GM18519 (cell line): ENCODE results near the gene MYT1.

Experiments
- ATAC-seq: cut with Tn5 transposase; IDR thresholded peaks from one replicate; pipeline ENCODE4 v1.9.1; 2021; ENCODE audit warnings: mild to moderate bottlenecking, moderate library complexity; ENCODE audit not compliant: unreplicated experiment, low FRiP score

MYT1 gene

DNA sequence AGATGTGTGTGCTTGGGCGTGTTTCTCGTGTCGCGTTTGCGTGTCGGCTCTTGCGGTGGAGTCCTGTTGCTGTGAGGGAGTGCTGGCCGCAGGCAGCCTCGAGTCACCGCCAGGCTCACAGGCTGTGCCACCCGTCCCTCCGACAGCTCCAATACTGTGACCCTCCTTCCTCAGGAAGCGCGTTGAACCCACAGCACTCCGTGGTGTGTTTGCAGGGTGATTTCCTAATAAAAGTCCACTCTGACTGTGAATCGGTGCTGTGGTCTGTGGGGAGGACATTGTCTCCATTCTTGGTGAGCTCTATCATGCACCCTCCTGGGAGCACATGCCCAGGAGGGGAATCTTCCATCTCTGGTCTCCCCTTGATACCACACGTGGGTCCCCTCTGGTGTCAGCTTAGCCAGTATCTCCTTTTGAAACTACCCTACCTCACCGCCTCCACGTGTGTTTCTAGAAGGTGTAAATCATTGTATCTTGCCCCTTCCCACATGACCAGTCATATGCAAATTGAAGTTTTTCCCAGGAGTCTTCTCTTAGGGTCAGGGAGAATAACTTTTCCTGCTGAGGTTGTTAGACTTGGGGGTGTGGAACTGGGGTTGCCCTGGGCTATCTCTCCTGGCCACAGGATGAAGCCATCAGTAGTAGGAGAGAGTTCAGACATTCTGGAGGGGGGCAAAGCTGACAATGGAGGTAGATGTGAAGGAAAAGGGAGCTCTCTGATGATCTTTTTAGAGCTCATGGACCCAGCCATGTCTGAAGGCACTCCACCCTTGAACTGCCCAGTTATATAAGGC, 77.9 kb downstream of the MYT1 start:
- no peak for ATAC-seq

DNA sequence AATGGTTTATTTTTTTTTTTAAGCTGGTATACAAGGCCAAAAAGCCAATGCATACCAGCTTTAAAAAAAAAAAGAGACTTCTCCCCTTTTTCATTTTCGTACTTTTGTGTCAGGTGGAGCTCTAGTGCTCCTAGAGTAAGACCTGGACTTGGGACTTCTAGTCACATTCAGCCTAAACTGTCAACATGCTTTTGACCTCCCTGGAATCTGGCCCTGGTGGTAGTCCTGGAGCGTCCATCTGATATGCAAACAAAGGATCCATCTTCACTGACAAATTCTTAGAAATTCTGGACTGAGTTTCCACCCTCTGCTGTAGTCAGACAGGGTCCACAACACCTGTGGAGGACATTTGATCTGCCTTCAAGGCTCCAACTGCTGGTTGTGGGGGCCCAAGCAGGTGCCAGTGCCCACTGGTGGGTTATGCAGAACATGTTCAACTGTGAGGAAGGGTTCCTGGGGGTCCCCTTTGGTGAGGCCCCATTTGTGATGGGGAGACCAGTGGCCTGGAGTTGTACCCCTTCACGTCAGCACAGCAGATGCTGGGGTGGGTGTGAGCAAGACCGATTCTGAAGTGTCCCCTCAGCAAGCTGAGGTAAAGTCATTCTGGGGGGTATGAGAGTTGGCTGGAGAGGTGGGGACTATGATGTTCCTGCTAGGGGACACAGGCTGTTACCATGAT, 78.7 kb downstream of the MYT1 start:
- ATAC-seq = no peak

DNA sequence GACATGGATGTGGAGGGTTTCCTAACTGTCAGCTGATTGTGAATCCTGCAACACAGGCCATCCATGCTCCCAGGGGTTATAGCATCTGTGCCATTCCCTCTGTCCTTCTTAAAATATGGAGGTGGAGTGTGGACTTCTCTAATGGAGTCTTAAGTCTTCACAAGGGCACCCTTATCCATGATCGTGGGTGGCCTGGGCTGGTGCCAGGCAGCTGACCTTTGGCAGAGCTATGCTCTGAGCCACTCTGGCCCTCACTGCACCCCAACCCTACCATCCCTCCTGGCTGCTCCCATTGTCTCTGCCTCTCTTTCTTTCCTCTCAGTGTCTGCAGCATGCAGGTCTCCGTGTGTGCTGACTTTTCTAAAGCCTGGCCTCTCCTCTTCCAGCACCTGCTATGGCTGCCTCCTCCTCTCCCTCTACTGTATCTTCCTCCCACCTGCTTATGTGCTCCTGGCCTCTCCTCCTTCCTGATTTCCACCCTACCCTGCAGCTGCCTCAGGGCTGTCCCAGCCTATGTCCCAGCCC, 80.1 kb downstream of the MYT1 start:
- ATAC-seq = no peak

DNA sequence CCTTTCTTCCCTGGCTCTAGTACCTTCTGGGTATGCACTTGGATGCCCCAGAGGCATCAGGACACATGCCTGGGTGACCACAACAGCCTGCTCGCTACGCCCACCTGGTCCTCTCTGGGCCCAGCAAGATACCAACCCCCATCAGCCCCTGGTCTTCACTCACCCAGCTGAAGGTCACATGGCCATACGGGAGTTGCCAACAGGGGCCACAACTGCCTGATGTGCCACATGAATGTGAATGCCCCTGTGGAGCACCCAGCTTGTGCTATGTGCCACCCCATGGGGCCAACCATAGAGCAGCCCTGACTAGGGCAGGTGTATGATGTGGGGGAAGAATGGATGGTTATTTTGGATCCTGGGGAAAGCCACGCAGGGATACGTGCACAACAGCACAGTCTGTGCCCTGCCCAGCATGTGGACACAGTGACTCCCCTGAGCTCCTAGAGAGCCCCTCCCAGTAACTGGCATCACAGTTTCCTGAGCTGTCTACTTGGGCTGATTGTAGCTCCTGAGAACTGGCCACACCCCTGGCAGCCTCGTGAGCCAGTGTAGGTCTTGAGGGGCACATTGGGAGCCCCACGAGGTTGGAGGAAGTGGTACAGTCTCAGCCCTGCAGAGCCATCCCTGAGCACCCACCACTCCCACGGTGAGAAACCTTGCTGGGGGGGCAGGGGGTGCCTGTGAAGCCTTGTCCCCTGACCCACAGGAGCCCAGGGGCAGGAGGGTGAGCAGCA, 80.8 kb downstream of the MYT1 start:
- ATAC-seq = no peak

DNA sequence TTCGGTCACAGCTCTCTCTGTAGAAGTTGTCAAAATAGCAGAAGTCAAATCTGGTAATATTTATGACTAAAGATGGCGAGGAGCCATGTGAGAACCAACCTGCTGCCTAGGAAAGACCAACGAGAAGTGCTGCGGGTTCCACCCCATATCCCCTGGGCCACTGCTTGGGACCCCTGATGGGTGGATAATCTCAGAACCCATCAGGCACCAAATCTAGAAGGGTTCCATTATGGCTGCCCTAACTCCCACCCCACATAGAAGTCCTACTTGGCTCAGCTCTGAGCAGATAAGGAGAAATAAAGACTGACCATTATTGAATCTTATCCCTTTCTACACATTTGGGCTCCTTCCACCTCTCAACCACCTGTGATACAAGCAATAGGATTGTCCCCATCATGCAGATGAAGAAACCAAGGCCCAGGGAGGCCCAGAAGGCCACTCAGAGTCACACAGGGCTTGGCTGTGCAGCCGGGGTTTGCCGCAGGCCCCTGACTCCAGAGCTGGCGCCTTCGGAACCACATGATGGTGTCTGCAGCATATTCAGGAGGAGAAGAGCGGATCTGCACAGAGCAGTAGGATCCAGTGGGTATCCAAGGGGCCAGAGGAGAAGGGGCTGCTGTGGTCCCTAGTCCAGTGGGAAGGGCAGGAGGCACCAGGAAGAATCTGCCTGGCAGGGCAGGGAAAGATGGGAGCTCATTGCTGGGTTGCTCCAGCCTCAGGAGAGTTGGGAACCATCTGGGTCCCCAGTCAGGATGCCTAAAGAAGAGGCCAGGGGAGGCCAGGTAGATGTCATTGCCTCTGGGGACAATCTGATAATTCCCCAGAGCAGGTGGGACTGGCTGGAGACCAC, 81.7 kb downstream of the MYT1 start:
- ATAC-seq = no peak

DNA sequence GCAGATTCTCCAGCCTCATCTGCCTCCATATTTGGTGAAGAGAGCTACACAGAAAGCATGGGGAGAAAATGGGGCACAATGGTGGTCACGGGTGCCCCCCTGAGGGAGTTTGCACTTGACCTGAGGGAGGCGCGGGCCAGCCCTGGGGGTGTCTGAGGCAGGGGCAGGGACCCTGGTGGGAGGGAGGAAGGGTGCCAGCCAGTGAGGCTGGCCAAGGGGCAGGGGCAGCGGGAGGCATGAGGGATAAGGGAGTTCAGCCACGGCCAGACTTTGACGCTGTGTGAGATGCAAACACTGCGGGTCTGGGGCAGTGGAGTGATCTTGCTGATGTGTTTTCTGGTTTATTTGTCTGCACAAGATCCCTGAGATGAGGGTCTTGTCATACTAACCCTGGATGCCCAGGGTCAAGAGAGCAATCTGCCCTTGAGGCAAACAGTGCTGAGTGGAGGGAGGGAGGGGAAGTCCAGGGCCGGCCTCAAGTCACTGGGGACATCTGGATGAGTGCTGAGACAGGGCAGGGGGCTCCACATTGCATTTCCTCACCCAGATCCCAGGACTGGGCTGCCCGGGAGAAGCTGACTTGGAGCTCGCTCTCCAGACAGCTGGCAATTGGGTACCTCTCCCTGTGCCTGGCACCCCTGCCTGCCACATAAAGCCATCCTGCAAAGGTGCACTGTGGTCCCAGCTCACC, 82.5 kb downstream of the MYT1 start:
- ATAC-seq = no peak

DNA sequence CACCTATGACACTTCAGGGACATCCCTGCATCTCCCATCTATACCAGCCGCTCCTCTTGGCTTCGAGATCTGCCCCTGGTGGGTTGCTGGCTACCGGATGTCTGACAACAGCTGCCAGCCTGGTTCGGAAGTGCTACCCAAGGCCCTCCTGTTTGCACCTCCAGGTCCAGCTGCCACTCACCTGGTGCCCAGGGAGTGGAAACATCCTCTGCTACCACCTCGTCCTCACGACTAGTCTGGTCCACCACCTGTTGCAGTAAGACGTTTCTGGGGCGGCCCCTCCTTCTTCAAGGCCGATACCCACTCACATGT, 83.0 kb downstream of the MYT1 start:
- ATAC-seq = no peak

DNA sequence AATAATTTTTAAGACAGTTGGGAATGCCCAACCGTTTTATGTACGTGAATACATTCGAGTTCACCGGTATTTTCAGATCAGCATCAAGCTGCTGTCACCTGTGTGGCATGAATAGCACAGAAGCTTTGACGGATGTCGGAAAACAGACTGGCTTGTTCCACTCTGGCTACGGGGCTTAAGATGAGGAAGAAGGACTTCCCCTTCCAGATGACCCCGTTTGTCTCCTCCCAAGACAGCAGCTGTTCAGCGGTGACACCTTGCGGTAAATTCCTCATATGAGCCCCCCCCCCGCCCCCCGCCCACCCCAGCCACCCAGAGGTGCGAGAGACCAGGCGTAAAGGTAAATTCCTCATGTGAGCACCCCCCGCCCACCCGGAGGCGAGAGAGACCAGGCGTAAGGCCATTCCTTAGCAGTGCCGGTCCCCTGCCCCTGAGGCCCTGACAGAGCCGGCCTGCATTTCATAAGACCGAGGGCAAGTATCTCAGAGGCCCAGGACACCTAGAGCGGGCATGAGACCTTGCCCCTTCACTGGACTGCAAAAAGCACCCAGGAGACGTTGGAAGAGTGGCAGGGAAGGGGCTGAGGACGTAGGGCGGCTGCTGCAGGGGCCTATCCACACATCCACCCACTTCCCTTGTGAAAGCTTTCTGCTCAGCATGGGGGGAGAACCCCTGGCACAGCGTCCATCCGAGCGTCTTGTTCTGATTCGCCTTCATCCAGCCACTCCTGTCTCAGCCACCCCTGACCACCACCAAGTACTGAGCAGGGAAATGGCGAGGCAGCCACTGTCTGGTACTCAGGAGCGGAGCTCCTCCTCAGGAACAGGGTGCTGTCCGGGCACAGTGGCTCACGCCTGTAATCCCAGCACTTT, 84.0 kb downstream of the MYT1 start:
- ATAC-seq = no peak

DNA sequence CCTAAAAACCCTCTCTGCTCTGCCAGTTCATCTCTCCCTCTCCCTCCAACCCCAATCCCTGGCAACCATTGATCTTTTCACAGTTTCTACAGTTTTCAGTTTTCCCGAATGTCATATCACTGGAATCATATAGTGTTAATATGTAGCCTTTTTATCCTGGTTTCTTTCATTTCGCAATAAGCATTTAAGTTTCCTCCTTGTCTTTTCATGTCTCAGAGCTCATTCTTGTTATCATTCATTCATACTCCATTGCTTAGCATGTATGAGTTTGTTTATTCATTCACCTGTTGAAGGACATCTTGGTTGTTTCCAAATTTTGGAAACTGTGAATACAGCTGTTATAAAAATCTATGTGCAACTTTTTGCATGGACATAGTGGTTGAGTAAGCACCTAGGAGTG, 85.8 kb downstream of the MYT1 start:
- ATAC-seq = no peak

DNA sequence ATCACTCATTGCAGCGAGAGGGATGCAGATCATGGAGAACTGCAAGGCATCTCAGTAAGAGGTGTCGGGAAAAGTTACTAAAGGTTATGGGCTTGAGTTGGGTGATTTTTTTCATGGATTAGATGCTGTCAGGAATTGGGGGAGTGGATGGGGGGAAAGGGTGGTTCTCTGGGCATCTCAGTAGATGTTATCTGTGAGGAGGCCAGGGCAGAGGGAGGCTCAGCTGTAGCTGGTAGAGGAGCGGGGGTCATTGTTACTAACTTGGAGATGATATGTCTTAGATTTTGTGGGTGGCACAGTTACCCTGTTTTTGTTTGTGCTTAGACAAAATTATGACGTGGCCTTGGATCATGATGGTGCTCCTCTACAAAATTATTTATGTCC, 88.7 kb downstream of the MYT1 start:
- ATAC-seq = no peak

DNA sequence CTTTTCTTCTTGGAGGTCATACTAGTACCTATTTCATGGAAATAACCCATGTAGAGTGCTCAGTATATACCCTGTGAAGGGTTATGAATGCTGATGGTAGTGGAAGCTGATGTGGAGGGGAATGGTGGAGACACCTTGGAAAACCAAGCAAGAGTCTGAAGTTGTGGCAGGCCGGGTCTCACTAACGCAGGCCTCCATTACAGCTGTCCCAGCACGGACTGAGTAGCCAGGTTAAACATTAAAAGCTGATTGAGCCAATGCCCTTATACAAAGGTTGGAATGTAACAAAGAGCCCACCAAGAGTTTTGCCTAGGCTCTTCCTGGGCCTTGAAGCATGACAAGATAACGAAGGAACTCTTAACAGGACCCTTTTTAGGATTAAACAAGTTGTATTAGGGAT, 89.2 kb downstream of the MYT1 start:
- no peak for ATAC-seq

DNA sequence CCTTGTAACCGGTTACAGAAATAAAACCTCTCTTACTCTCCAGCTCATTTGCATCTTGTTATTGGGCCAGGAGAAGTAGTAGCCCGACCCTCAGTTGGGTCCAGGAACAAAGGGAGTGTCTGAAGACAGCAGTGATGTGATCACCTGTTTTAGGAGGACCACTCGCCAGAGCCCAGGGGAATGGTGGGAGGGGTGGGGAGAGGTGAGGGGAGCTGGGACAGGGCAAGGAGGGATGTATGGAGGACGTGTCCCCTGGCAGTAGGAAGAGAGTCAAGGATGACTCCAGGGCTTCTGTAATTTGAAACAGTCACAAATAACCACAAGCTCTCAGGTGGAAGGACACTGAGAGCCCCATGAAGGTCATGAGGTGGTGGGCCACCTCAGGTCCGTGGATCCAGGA, 89.9 kb downstream of the MYT1 start:
- no peak for ATAC-seq

DNA sequence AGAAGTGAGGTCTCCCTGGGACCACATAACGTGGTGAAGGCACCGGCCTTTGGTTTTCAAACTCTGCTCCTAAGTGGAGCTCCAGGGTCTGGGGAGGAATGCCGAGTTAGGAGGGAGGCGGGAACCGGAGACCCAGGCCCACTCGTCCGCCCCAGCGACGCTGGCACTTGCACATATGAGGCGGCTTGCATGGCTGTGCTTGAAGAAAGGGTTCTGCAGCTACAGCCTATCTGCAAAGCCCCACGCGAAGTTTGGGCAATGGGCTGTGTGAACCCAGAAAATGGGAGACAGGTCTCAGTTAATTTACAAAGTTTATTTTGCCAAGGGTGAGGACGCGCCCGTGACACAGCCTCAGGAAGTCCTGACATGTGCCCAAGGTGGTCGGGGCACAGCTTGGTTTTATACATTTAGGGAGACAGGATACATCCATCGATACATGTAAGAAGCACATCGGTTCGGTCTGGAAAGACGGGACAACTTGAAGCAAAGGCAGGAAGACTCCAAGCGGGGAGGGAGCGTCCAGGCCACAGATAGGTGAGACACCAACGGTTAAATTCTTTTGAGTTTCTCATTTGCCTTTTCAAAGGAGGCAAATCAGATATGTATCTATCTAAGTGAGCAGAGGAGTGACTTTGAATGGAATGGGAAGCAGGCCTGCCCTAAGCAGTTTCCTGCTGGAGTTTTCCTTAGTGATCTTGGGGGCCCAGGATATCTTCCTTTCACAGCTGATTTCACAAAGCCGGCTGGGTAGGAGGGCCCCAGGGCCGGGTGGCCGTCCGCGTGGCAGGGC, 90.5 kb downstream of the MYT1 start:
- ATAC-seq = no peak

DNA sequence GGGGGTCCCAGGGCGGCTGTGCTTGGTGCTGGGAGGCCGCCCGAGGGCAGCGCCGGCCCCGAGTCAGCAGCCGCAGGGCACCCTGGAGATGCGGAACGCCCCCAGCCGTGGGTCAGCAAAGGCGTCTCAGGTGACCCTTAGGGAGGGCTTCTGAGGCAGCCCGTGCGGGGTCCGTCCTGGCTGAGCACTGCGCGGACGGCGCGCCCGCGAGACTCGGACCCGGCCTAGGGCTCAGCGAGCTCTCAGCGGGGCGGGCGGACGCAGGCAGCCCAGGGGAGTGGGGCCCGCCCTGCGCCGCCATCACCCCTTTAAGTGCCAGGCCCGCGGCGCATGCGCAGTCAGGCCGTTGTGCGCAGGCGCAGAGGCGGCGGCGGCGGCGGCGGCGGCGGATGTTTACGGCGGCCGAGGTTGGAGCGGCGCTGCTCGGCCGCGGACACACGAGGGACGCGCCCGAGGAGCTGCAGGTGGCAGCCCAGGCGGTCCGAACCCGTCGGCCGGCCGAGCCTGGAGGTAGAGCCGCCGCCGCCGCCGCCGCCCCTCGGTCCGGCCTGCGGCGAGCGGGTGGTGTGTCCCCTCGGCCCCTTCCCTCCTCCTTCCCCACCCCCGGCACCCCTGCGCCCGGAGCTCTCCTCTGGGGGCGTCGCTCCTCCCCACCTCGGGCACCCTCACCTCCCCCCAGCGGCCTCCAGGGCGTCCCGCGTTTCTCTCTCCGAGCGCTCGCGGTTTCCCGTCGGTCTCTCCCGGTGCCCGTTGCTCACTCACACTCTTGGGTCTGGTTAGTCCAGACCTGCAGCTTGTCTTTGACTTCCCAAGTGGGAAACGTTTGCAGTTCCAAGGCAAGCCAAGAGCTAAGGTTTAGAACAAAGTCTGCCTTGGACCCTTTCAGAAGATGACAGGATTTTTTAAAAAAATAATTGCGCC, 91.4 kb downstream of the MYT1 start, which contains the start of gene PCMTD2:
Gene PCMTD2, plus strand, starts transcription at position 388 of the 921 bp plus-strand sequence. CDS start 4,218 bp downstream, outside the sequence.
- ATAC-seq = peak; percentile 64

DNA sequence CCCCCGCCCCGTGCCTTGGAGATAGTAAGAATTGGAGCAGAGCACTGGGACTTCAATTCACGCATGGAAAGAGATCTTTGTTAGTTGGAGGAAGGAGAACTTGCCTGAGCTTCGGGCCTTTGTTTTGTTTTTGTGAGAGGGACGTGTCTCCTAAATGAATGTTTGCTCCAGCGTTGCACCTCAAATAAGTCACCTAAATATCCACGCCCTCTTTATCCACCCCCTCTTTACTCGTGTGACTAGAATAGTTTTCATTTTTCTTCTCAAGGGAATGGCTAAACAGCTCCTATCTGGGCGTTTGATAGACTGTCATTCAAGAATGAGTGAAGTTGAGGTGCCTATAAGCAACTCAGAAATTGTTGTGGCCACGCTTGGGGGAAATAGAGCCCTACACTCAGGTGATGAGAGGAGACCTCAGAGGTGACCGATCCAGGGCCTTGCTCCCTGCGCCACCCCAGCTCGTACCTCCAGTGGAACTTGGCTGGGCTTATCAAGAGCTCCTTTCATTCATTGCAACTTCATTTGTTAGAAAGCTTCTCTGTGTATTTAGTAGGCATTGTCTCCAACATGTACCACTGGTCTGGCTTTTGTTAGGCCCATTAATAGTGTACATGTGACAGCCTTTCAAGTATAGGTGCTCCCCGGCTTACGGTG, 92.2 kb downstream of the MYT1 start:
- ATAC-seq = no peak

DNA sequence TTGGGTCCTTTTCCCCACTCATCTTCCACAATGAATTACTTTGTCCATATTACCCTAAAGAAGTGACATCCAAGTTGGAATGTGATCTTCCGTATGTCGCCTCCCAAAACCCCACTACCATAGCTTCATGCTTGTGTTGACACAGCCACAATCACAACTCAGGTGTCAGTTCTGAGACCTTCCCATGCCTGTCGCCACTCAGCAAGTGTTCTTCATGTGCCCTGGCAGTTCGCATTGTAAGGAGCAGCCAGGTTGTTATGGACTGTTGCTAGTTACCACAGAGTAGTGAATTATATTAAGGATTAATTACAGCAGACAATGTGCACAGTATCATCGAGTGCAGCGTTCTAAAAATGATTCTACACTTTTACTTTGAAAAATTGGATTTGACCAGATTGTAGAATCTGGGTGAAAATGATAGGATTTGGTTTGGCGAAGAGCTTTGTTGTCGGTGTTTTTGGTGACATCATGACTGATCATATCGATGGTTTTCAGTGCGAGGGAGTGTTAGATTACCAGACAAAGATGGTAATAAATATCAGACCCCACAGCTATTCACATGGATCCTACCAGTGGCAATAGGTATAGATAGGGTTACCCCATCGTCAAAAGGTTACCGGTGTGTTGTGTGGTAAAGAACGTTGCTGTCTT, 93.0 kb downstream of the MYT1 start:
- no peak for ATAC-seq
